ENCODE measurements around the gene SPOCK1. TPM values are rescaled to one million over a fixed set of nuclear protein-coding genes. Genes with fewer than 3 reads are reported as not detected.

The SPOCK1 gene
- total and polyA plus RNA-seq, 12 donors: 13.7 to 70.3 (median 28.6) TPM

GRCh38 chr5:137095597-137095996, 403.5 kb downstream of the SPOCK1 start:
- DNase-seq (no peak), ATAC-seq (no peak)
- no peaks in the 10 kb centered on the region for H3K27me3 ChIP-seq
- H3K9me3 ChIP-seq: no peaks in the 10 kb centered on the region
- H3K4me3 ChIP-seq: no peak overlapping the region
- H3K4me1 ChIP-seq: peaks cover 0 to 5% (median 0%) of the 10 kb centered on the region in 9 donors
- intact Hi-C loops (cut with DNase I): no loop called here
- H3K36me3 ChIP-seq: no peaks in the 10 kb centered on the region
- H3K27ac ChIP-seq: no peak overlapping the region
- no peak for TF ChIP-seq CTCF (IDR thresholded peaks at IDR 0.05)

DNA sequence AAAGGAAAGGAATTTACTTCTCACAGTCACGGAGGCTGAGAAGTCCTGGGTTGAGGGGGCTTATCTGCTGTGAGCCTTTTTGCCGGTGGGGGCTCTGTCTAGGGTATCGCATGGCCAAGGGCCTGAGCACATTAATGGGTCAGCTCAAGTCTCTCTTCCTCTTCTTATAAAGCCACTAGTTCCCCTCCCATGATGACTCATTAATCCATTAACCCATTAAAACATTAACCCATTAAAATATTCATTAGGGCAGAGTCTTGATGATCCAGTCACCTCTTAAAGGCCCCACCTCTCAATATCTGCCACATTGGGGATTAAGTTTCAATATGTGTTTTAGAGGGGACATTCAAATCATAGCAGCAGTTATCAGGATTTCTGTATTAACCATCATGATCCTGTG, 406.3 kb downstream of the SPOCK1 start:
- Histone ChIP-seq H3K4me1 (peaks cover 0 to 5% (median 0%) of the 10 kb centered on the region in 9 donors), H3K9me3 (no peaks in the 10 kb centered on the region), H3K4me3 (no peak overlapping the region), H3K36me3 (no peaks in the 10 kb centered on the region), H3K27ac (no peak overlapping the region), H3K27me3 (no peaks in the 10 kb centered on the region)
- intact Hi-C loops (cut with DNase I): no loop called here
- WGBS, 2 donors: 79 to 81% methylated on average over 3 of the region's 3 CpGs
- no peak for TF ChIP-seq CTCF (IDR thresholded peaks at IDR 0.05)
- ATAC-seq (no peak), DNase-seq (no peak)

DNA sequence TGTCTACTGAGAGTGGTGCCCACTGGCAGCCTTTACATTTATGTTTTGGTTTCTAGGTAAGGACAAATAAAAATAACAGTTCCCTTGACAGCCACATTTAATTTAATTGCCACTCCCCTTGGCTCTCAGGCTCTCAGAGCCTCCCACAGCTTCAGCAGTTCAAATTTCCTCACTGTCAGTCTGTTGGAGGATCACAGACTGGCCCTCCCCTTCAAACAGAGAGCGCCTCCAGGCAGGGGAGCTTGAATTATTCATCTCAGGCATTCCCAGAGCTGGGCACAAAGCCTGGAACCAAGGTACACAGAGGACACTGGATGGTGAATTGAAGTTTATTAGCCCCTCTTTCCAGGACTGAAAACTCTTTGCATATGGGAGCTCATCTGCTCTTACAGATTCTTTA, 407.7 kb downstream of the SPOCK1 start:
- H3K27me3 ChIP-seq: no peaks in the 10 kb centered on the region
- DNase-seq: peak in 1 of 2 donors; percentile 10
- no peak for TF ChIP-seq CTCF (IDR thresholded peaks at IDR 0.05)
- intact Hi-C loops (cut with DNase I): no loop called here
- H3K9me3 ChIP-seq: no peaks in the 10 kb centered on the region
- peak in 6 of 8 donors; percentile 42 to 87 (median 76) for ATAC-seq
- 47 to 52% methylated on average over 1 of the region's 1 CpG for WGBS, 2 donors
- no peak overlapping the region for H3K4me3 ChIP-seq
- no peak overlapping the region for H3K27ac ChIP-seq
- H3K36me3 ChIP-seq: no peaks in the 10 kb centered on the region
- peaks cover 0 to 5% (median 0%) of the 10 kb centered on the region in 9 donors for H3K4me1 ChIP-seq

DNA sequence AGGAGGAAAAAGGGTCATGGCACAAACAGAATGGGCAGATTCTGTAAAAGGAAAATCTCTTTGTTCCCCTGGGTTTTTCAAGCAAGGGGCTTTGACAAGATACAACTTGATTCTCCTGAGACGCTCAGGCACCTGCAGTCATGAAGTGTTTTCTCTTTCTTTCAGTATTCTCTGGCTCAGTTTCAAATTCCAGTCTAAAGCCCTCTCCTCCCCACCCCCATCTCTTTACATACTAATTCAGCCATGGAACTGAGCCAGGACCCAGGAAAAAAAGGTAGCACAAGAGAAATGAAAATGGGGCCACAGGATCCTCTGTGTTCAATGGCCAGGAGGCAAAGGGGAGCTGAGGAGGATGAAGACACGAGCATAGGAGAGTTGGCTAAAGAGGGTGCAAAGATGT, 408.4 kb downstream of the SPOCK1 start:
- Histone ChIP-seq H3K4me3 (no peak overlapping the region), H3K4me1 (peaks cover 0 to 5% (median 0%) of the 10 kb centered on the region in 9 donors), H3K9me3 (no peaks in the 10 kb centered on the region), H3K27me3 (no peaks in the 10 kb centered on the region), H3K27ac (no peak overlapping the region), H3K36me3 (no peaks in the 10 kb centered on the region)
- WGBS, 2 donors: 65 to 83% methylated on average over 2 of the region's 2 CpGs
- no peak for ATAC-seq
- no peak for DNase-seq
- intact Hi-C loops (cut with DNase I): no loop called here
- no peak for TF ChIP-seq CTCF (IDR thresholded peaks at IDR 0.05)
